Esophagus squamous epithelium (tissue), 5 donors: ENCODE data around the gene CFAP52. TPM values are rescaled to one million over a fixed set of nuclear protein-coding genes. Genes with fewer than 3 reads are reported as not detected.

Source experiments
- DNase-seq: peaks from one replicate; lab custom pipeline; 2025; lab: John Stamatoyannopoulos, UW
- H3K27ac ChIP-seq, 4 donors: fragments of 200-600 bp; sonication (generic); one replicate each; pipeline ENCODE4 v1.5.1; 2016 to 2019; ENCODE audit warnings: mild to moderate bottlenecking in 1 of 4
- H3K27me3 ChIP-seq, 4 donors: fragments of 200-600 bp; sonication (generic); 1 replicate in 3 of 4; 2 replicates in 1 of 4; pipeline versions ENCODE4 v1.5.1 to v1.6.0; 2017 to 2021; ENCODE audit warnings: antibody characterized with exemption in 1 of 4
- H3K36me3 ChIP-seq, 3 donors: fragments of 200-600 bp; sonication (generic); one replicate each; pipeline ENCODE4 v1.5.1; 2016 to 2019
- H3K4me1 ChIP-seq, 3 donors: fragments of 200-600 bp; sonication (generic); one replicate each; pipeline ENCODE4 v1.5.1; 2017 to 2019
- H3K4me3 ChIP-seq, 4 donors: fragments of 200-600 bp; sonication (generic); 1 replicate in 3 of 4; 2 replicates in 1 of 4; pipeline ENCODE4 v1.5.1; 2016 to 2019; ENCODE audit warnings: mild to moderate bottlenecking in 2 of 4, moderate library complexity in 1 of 4
- H3K9me3 ChIP-seq, 3 donors: fragments of 200-600 bp; sonication (generic); one replicate each; pipeline ENCODE4 v1.5.1; 2016 to 2019
- CTCF ChIP-seq, 6 experiments: fragments of 450-650 bp in 4 of 6; fragments of 200-600 bp in 2 of 6; sonication (generic) in 2 of 6; IDR thresholded peaks; one replicate each; pipeline ENCODE4 v1.5.1; 2016 to 2019; ENCODE audit warnings: antibody characterized with exemption in 6 of 6, mild to moderate bottlenecking in 4 of 6, moderate library complexity in 4 of 6
- POLR2A ChIP-seq, 4 donors: fragments of 450-650 bp; IDR thresholded peaks; one replicate each; pipeline ENCODE4 v1.6.1; 2017; ENCODE audit warnings: antibody characterized with exemption in 4 of 4, mild to moderate bottlenecking in 4 of 4, moderate library complexity in 3 of 4
- WGBS, 2 donors: methylation state at CpG; one replicate each; pipeline ENCODE4 v1.1.5; 2018; 5-methylcytosine and 5-hydroxymethylcytosine counted together
- intact Hi-C: fragments of 100-400 bp; cut with DNase I; formaldehyde crosslinking; loops from one replicate; pipeline ENCODE4 v1.15.0; 2022
- total RNA-seq, 4 donors: library from RNA; depleted of rRNA; stranded (reverse); fragments of >200 nt; gene quantifications; one replicate each; pipeline ENCODE4 v1.1.0, GENCODE V29; 2016
- donor health status: DM: yes; HTN: yes; CAD: no.

The CFAP52 gene
- total RNA-seq, 4 donors from 2014 or later: not detected

- no peak for DNase-seq
- intact Hi-C loops: no loop called here
- Histone ChIP-seq H3K27me3 (no peaks in the 10 kb centered on the region), H3K36me3 (no peaks in the 10 kb centered on the region), H3K9me3 (no peaks in the 10 kb centered on the region), H3K27ac (no peak overlapping the region), H3K4me1 (peaks cover 0 to 13% (median 0%) of the 10 kb centered on the region in 3 donors), H3K4me3 (no peak overlapping the region)
- WGBS, 2 donors: 89 to 95% methylated on average over 3 of the region's 3 CpGs
- TF ChIP-seq POLR2A (IDR thresholded peaks at IDR 0.05) (no peak), CTCF (IDR thresholded peaks at IDR 0.05) (no peak)
Observed at GRCh38 chr17:9532715-9533114, 43.7 kb upstream of the CFAP52 start.

GRCh38 chr17:9533441-9533840 is 43.0 kb upstream of the CFAP52 start:
- H3K4me3 ChIP-seq: no peak overlapping the region
- TF ChIP-seq CTCF (IDR thresholded peaks at IDR 0.05): no peak
- TF ChIP-seq POLR2A (IDR thresholded peaks at IDR 0.05): no peak
- H3K4me1 ChIP-seq: peaks cover 0 to 13% (median 0%) of the 10 kb centered on the region in 3 donors
- no peaks in the 10 kb centered on the region for H3K36me3 ChIP-seq
- intact Hi-C loops: no loop called here
- no peak overlapping the region for H3K27ac ChIP-seq
- no peaks in the 10 kb centered on the region for H3K9me3 ChIP-seq
- no peak for DNase-seq
- no peaks in the 10 kb centered on the region for H3K27me3 ChIP-seq
- 82 to 84% methylated on average over 4 of the region's 4 CpGs for WGBS, 2 donors

GRCh38 chr17:9536061-9536460 is 40.4 kb upstream of the CFAP52 start:
- H3K36me3 ChIP-seq: peaks cover 0 to 11% (median 0%) of the 10 kb centered on the region in 3 donors
- no peaks in the 10 kb centered on the region for H3K9me3 ChIP-seq
- no peak for TF ChIP-seq POLR2A (IDR thresholded peaks at IDR 0.05)
- no peak for TF ChIP-seq CTCF (IDR thresholded peaks at IDR 0.05)
- DNase-seq: no peak
- H3K27ac ChIP-seq: no peak overlapping the region
- intact Hi-C loops: no loop called here
- no peaks in the 10 kb centered on the region for H3K27me3 ChIP-seq
- H3K4me3 ChIP-seq: no peak overlapping the region
- H3K4me1 ChIP-seq: peaks cover 0 to 13% (median 0%) of the 10 kb centered on the region in 3 donors
- 83 to 92% methylated on average over 8 of the region's 8 CpGs for WGBS, 2 donors

GRCh38 chr17:9537177-9537776 is 39.2 kb upstream of the CFAP52 start:
- intact Hi-C loops: no loop called here
- TF ChIP-seq CTCF (IDR thresholded peaks at IDR 0.05): no peak
- no peak for TF ChIP-seq POLR2A (IDR thresholded peaks at IDR 0.05)
- Histone ChIP-seq H3K4me1 (peaks cover 0 to 13% (median 0%) of the 10 kb centered on the region in 3 donors), H3K27me3 (no peaks in the 10 kb centered on the region), H3K4me3 (no peak overlapping the region), H3K27ac (no peak overlapping the region), H3K9me3 (no peaks in the 10 kb centered on the region), H3K36me3 (peaks cover 0 to 11% (median 0%) of the 10 kb centered on the region in 3 donors)
- no peak for DNase-seq
- 93 to 94% methylated on average over 10 to 11 of the region's 12 CpGs for WGBS, 2 donors

GRCh38 chr17:9538626-9539025 is 37.8 kb upstream of the CFAP52 start:
- peaks cover 0 to 7% (median 0%) of the 10 kb centered on the region in 3 donors for H3K4me1 ChIP-seq
- H3K9me3 ChIP-seq: no peaks in the 10 kb centered on the region
- no peak overlapping the region for H3K27ac ChIP-seq
- no peak overlapping the region for H3K4me3 ChIP-seq
- no peak for DNase-seq
- intact Hi-C loops: no loop called here
- peaks cover 0 to 11% (median 0%) of the 10 kb centered on the region in 3 donors for H3K36me3 ChIP-seq
- TF ChIP-seq POLR2A (IDR thresholded peaks at IDR 0.05): no peak
- no peak for TF ChIP-seq CTCF (IDR thresholded peaks at IDR 0.05)
- WGBS, 2 donors: 84 to 93% methylated on average over 4 of the region's 4 CpGs
- no peaks in the 10 kb centered on the region for H3K27me3 ChIP-seq
